Activated gamma-delta T cell treated with anti-CD3 and anti-CD28 coated beads, Interleukin-2, amount 50 U/mL, for 16 hours (primary cell): ENCODE data around the gene OGDHL.
"Not testable (repeated sequence)": the region's sequence is repeated elsewhere in the genome, so short reads cannot be mapped to it uniquely, and the experiment has no call there.

Source experiments
- DNase-seq: peaks from one replicate; pipeline ENCODE4 v3.0.0-alpha.2; 2020; ENCODE audit warnings: low read depth

Gene OGDHL

GRCh38 chr10:49761789-49762565 lies at the start of gene OGDHL:
Gene OGDHL (minus strand): TSS chr10:49762323. CDS start chr10:49758592, 3,731 bp downstream.
- DNase-seq, result peak; percentile 22

GRCh38 chr10:49803988-49804387 lies 41.9 kb upstream of the OGDHL start:
- DNase-seq, result no peak

GRCh38 chr10:49798275-49798674 lies 36.2 kb upstream of the OGDHL start:
- no peak for DNase-seq

- no peak for DNase-seq
Observed at GRCh38 chr10:49791100-49791499, 29.0 kb upstream of the OGDHL start.

GRCh38 chr10:49784681-49785080 lies 22.6 kb upstream of the OGDHL start:
- no peak for DNase-seq

GRCh38 chr10:49783645-49784044 lies 21.5 kb upstream of the OGDHL start:
- no peak for DNase-seq

GRCh38 chr10:49781247-49781646 lies 19.1 kb upstream of the OGDHL start:
- DNase-seq, result no peak

GRCh38 chr10:49778197-49778596 lies 16.1 kb upstream of the OGDHL start:
- DNase-seq, result no peak

- no peak for DNase-seq
Observed at GRCh38 chr10:49776851-49777250, 14.7 kb upstream of the OGDHL start.

- DNase-seq, result no peak
Observed at GRCh38 chr10:49775014-49775413, 12.9 kb upstream of the OGDHL start.

GRCh38 chr10:49772944-49773343 lies 10.8 kb upstream of the OGDHL start:
- not testable (repeated sequence) for DNase-seq

- not testable (repeated sequence) for DNase-seq
Observed at GRCh38 chr10:49771046-49771445, 8.9 kb upstream of the OGDHL start.

GRCh38 chr10:49769692-49770091 lies 7.6 kb upstream of the OGDHL start:
- DNase-seq, result no peak

GRCh38 chr10:49768731-49769130 lies 6.6 kb upstream of the OGDHL start:
- no peak for DNase-seq

- DNase-seq, result no peak
Observed at GRCh38 chr10:49768329-49768728, 6.2 kb upstream of the OGDHL start.

- DNase-seq, result no peak
Observed at GRCh38 chr10:49767752-49768151, 5.6 kb upstream of the OGDHL start.

- no peak for DNase-seq
Observed at GRCh38 chr10:49766484-49766883, 4.4 kb upstream of the OGDHL start.

GRCh38 chr10:49762566-49762877 lies 399 bp upstream of the OGDHL start:
- no peak for DNase-seq

- no peak for DNase-seq
Observed at GRCh38 chr10:49761201-49761788, 828 bp downstream of the OGDHL start.

- no peak for DNase-seq
Observed at GRCh38 chr10:49760789-49761188, 1.3 kb downstream of the OGDHL start.

- DNase-seq, result no peak
Observed at GRCh38 chr10:49759787-49760551, 2.2 kb downstream of the OGDHL start.

GRCh38 chr10:49758249-49758930 lies 3.7 kb downstream of the OGDHL start:
- no peak for DNase-seq

GRCh38 chr10:49756641-49757040 lies 5.5 kb downstream of the OGDHL start:
- DNase-seq, result no peak
